CD4-positive, alpha-beta T cell treated with Interferon alpha-2 for 1 hour (primary cell): ENCODE measurements around the gene INPP5A.
"Not testable (repeated sequence)": the region's sequence is repeated elsewhere in the genome, so short reads cannot be mapped to it uniquely, and the experiment has no call there.

Source experiments
- DNase-seq, 2 donors: peaks; one replicate each; pipeline ENCODE4 v3.0.0-alpha.2; 2020 to 2022

Gene INPP5A

GRCh38 chr10:132537684-132538001 is at the start of gene INPP5A:
INPP5A (plus strand) TSS chr10:132537787; CDS start chr10:132538097, 310 bp downstream.
- DNase-seq, result no peak

- no peak for DNase-seq
Measured at GRCh38 chr10:132488231-132488821, 49.3 kb upstream of the INPP5A start.

GRCh38 chr10:132489053-132489703 is 48.4 kb upstream of the INPP5A start:
- DNase-seq, result no peak

GRCh38 chr10:132489704-132490534 is 47.7 kb upstream of the INPP5A start:
- DNase-seq, result no peak

GRCh38 chr10:132491534-132491933 is 46.1 kb upstream of the INPP5A start:
- not testable (repeated sequence) for DNase-seq

- no peak for DNase-seq
Measured at GRCh38 chr10:132492323-132493025, 45.1 kb upstream of the INPP5A start.

- DNase-seq, result no peak
Measured at GRCh38 chr10:132493246-132493755, 44.3 kb upstream of the INPP5A start.

GRCh38 chr10:132493756-132494290 is 43.8 kb upstream of the INPP5A start:
- DNase-seq, result no peak

- DNase-seq, result no peak
Measured at GRCh38 chr10:132494866-132495630, 42.5 kb upstream of the INPP5A start.

GRCh38 chr10:132496360-132497062 is 41.1 kb upstream of the INPP5A start:
- no peak for DNase-seq

- peak in 1 of 2 donors; percentile 12 for DNase-seq
Measured at GRCh38 chr10:132497063-132497680, 40.4 kb upstream of the INPP5A start.

- DNase-seq, result no peak
Measured at GRCh38 chr10:132497861-132498561, 39.6 kb upstream of the INPP5A start.

GRCh38 chr10:132498562-132499366 is 38.8 kb upstream of the INPP5A start:
- no peak for DNase-seq

- no peak for DNase-seq
Measured at GRCh38 chr10:132499367-132499685, 38.3 kb upstream of the INPP5A start.

- DNase-seq, result no peak
Measured at GRCh38 chr10:132500781-132501415, 36.7 kb upstream of the INPP5A start.

GRCh38 chr10:132502544-132503300 is 34.9 kb upstream of the INPP5A start:
- DNase-seq, result no peak

- no peak for DNase-seq
Measured at GRCh38 chr10:132503581-132504421, 33.8 kb upstream of the INPP5A start.
